Activated naive CD8-positive, alpha-beta T cell treated with anti-CD3 and anti-CD28 coated beads for 36 hours (primary cell): Measurements from ENCODE around the gene RPRD1B. TPM values are rescaled to one million over a fixed set of nuclear protein-coding genes. Genes with fewer than 3 reads are reported as not detected.
"Not testable (repeated sequence)": the region's sequence is repeated elsewhere in the genome, so short reads cannot be mapped to it uniquely, and the experiment has no call there.

Source experiments
- DNase-seq: peaks from one replicate; pipeline ENCODE4 v3.0.0; 2021
- H3K27ac Mint-ChIP-seq: one replicate; pipeline ENCODE4 v1.8.0; 2022; ENCODE audit warnings: mild to moderate bottlenecking, moderate library complexity, mixed read lengths
- H3K27me3 Mint-ChIP-seq: one replicate; pipeline ENCODE4 v1.8.0; 2022; ENCODE audit warnings: mild to moderate bottlenecking, mixed read lengths
- H3K36me3 Mint-ChIP-seq: one replicate; pipeline ENCODE4 v1.8.0; 2021; ENCODE audit warnings: mild to moderate bottlenecking, mixed read lengths
- H3K4me1 Mint-ChIP-seq: one replicate; pipeline ENCODE4 v1.8.0; 2021; ENCODE audit warnings: mixed read lengths
- H3K4me3 Mint-ChIP-seq: one replicate; pipeline ENCODE4 v1.8.0; 2022; ENCODE audit warnings: mild to moderate bottlenecking, moderate library complexity, mixed read lengths
- H3K9me3 Mint-ChIP-seq: one replicate; pipeline ENCODE4 v1.8.0; 2022; ENCODE audit warnings: mixed read lengths
- total RNA-seq, 2 experiments: library from RNA; stranded (reverse); gene quantifications; one replicate each; pipeline ENCODE4 v1.2.3, GENCODE V29; 2021

RPRD1B gene
- total RNA-seq, 2 experiments from 2014 or later = 37.6 to 42.7 TPM

GRCh38 chr20:37994512-37994911, 39.0 kb upstream of the RPRD1B start:
- peaks cover 18% of the 10 kb centered on the region for H3K4me1 Mint-ChIP-seq
- DNase-seq = no peak
- no peak overlapping the region for H3K27ac Mint-ChIP-seq
- no peaks in the 10 kb centered on the region for H3K27me3 Mint-ChIP-seq
- no peak overlapping the region for H3K4me3 Mint-ChIP-seq
- H3K9me3 Mint-ChIP-seq = no peaks in the 10 kb centered on the region
- peaks cover 19% of the 10 kb centered on the region for H3K36me3 Mint-ChIP-seq

- H3K4me1 Mint-ChIP-seq = peaks cover 8% of the 10 kb centered on the region
- H3K4me3 Mint-ChIP-seq = no peak overlapping the region
- H3K27ac Mint-ChIP-seq = no peak overlapping the region
- peaks cover 26% of the 10 kb centered on the region for H3K36me3 Mint-ChIP-seq
- H3K27me3 Mint-ChIP-seq = no peaks in the 10 kb centered on the region
- DNase-seq = no peak
- no peaks in the 10 kb centered on the region for H3K9me3 Mint-ChIP-seq
These were observed 37.5 kb upstream of the RPRD1B start for GRCh38 chr20:37995856-37996605.

- Mint-ChIP-seq H3K9me3 (no peaks in the 10 kb centered on the region), H3K27ac (no peak overlapping the region), H3K4me3 (no peak overlapping the region), H3K4me1 (no peaks in the 10 kb centered on the region), H3K27me3 (no peaks in the 10 kb centered on the region), H3K36me3 (peaks cover 28% of the 10 kb centered on the region)
- DNase-seq = no peak
These were observed 36.0 kb upstream of the RPRD1B start for GRCh38 chr20:37997516-37997915.

GRCh38 chr20:37999526-38000263, 33.9 kb upstream of the RPRD1B start:
- Mint-ChIP-seq H3K4me1 (no peaks in the 10 kb centered on the region), H3K9me3 (no peaks in the 10 kb centered on the region), H3K27me3 (no peaks in the 10 kb centered on the region), H3K4me3 (no peak overlapping the region), H3K27ac (no peak overlapping the region), H3K36me3 (peaks cover 24% of the 10 kb centered on the region)
- no peak for DNase-seq

GRCh38 chr20:38000293-38000692, 33.3 kb upstream of the RPRD1B start:
- Mint-ChIP-seq H3K27ac (no peak overlapping the region), H3K9me3 (no peaks in the 10 kb centered on the region), H3K36me3 (peaks cover 27% of the 10 kb centered on the region), H3K4me1 (no peaks in the 10 kb centered on the region), H3K27me3 (no peaks in the 10 kb centered on the region), H3K4me3 (no peak overlapping the region)
- DNase-seq = no peak

- peaks cover 7% of the 10 kb centered on the region for H3K4me1 Mint-ChIP-seq
- H3K4me3 Mint-ChIP-seq = no peak overlapping the region
- no peaks in the 10 kb centered on the region for H3K9me3 Mint-ChIP-seq
- H3K27me3 Mint-ChIP-seq = no peaks in the 10 kb centered on the region
- no peak overlapping the region for H3K27ac Mint-ChIP-seq
- no peak for DNase-seq
- peaks cover 29% of the 10 kb centered on the region for H3K36me3 Mint-ChIP-seq
These were observed 32.2 kb upstream of the RPRD1B start for GRCh38 chr20:38001173-38001875.

- Mint-ChIP-seq H3K27me3 (no peaks in the 10 kb centered on the region), H3K27ac (no peak overlapping the region), H3K36me3 (peaks cover 33% of the 10 kb centered on the region), H3K4me3 (no peak overlapping the region), H3K4me1 (peaks cover 11% of the 10 kb centered on the region), H3K9me3 (no peaks in the 10 kb centered on the region)
- no peak for DNase-seq
These were observed 31.6 kb upstream of the RPRD1B start for GRCh38 chr20:38001981-38002380.

- no peak overlapping the region for H3K27ac Mint-ChIP-seq
- H3K27me3 Mint-ChIP-seq = no peaks in the 10 kb centered on the region
- H3K9me3 Mint-ChIP-seq = no peaks in the 10 kb centered on the region
- peaks cover 30% of the 10 kb centered on the region for H3K36me3 Mint-ChIP-seq
- peaks cover 13% of the 10 kb centered on the region for H3K4me1 Mint-ChIP-seq
- DNase-seq = no peak
- no peak overlapping the region for H3K4me3 Mint-ChIP-seq
These were observed 31.1 kb upstream of the RPRD1B start for GRCh38 chr20:38002422-38002821.

GRCh38 chr20:38004416-38004815, 29.1 kb upstream of the RPRD1B start:
- no peak overlapping the region for H3K4me3 Mint-ChIP-seq
- peaks cover 37% of the 10 kb centered on the region for H3K36me3 Mint-ChIP-seq
- H3K27ac Mint-ChIP-seq = no peak overlapping the region
- no peaks in the 10 kb centered on the region for H3K27me3 Mint-ChIP-seq
- H3K9me3 Mint-ChIP-seq = no peaks in the 10 kb centered on the region
- DNase-seq = no peak
- H3K4me1 Mint-ChIP-seq = peaks cover 13% of the 10 kb centered on the region

- Mint-ChIP-seq H3K27ac (no peak overlapping the region), H3K36me3 (peaks cover 30% of the 10 kb centered on the region), H3K4me3 (no peak overlapping the region), H3K9me3 (no peaks in the 10 kb centered on the region), H3K4me1 (peaks cover 16% of the 10 kb centered on the region), H3K27me3 (no peaks in the 10 kb centered on the region)
- no peak for DNase-seq
These were observed 27.6 kb upstream of the RPRD1B start for GRCh38 chr20:38005903-38006302.

GRCh38 chr20:38007526-38007925, 26.0 kb upstream of the RPRD1B start:
- H3K4me3 Mint-ChIP-seq = no peak overlapping the region
- H3K9me3 Mint-ChIP-seq = no peaks in the 10 kb centered on the region
- no peak overlapping the region for H3K27ac Mint-ChIP-seq
- H3K4me1 Mint-ChIP-seq = peaks cover 21% of the 10 kb centered on the region
- H3K36me3 Mint-ChIP-seq = peaks cover 33% of the 10 kb centered on the region
- H3K27me3 Mint-ChIP-seq = no peaks in the 10 kb centered on the region
- no peak for DNase-seq

- no peaks in the 10 kb centered on the region for H3K27me3 Mint-ChIP-seq
- H3K4me3 Mint-ChIP-seq = no peak overlapping the region
- no peaks in the 10 kb centered on the region for H3K9me3 Mint-ChIP-seq
- H3K36me3 Mint-ChIP-seq = peaks cover 38% of the 10 kb centered on the region
- DNase-seq = no peak
- H3K4me1 Mint-ChIP-seq = peaks cover 21% of the 10 kb centered on the region
- no peak overlapping the region for H3K27ac Mint-ChIP-seq
These were observed 25.2 kb upstream of the RPRD1B start for GRCh38 chr20:38008233-38008944.

- not testable (repeated sequence) for H3K27me3 Mint-ChIP-seq, H3K4me3 Mint-ChIP-seq, DNase-seq, H3K27ac Mint-ChIP-seq, H3K9me3 Mint-ChIP-seq
- Mint-ChIP-seq H3K36me3 (peaks cover 44% of the 10 kb centered on the region), H3K4me1 (peaks cover 21% of the 10 kb centered on the region)
These were observed 24.1 kb upstream of the RPRD1B start for GRCh38 chr20:38009416-38009815.

- no peak for DNase-seq
- H3K9me3 Mint-ChIP-seq = no peaks in the 10 kb centered on the region
- H3K36me3 Mint-ChIP-seq = peaks cover 49% of the 10 kb centered on the region
- no peaks in the 10 kb centered on the region for H3K27me3 Mint-ChIP-seq
- peaks cover 11% of the 10 kb centered on the region for H3K4me1 Mint-ChIP-seq
- H3K27ac Mint-ChIP-seq = no peak overlapping the region
- H3K4me3 Mint-ChIP-seq = no peak overlapping the region
These were observed 21.9 kb upstream of the RPRD1B start for GRCh38 chr20:38011696-38012095.

GRCh38 chr20:38012332-38012731, 21.2 kb upstream of the RPRD1B start:
- Mint-ChIP-seq H3K27ac (no peak overlapping the region), H3K4me1 (peaks cover 8% of the 10 kb centered on the region), H3K4me3 (no peak overlapping the region), H3K27me3 (no peaks in the 10 kb centered on the region), H3K36me3 (peaks cover 54% of the 10 kb centered on the region), H3K9me3 (peaks cover 2% of the 10 kb centered on the region)
- DNase-seq = no peak
